ENCODE results near the gene UBASH3B.

- TF ChIP-seq POLR2A (IDR thresholded peaks at IDR 0.05) (no peak), CTCF (IDR thresholded peaks at IDR 0.05) (no peak)
Observed at GRCh38 chr11:122724520-122724919, 69.0 kb downstream of the UBASH3B start.
